IMR-90 (cell line): ENCODE measurements around the gene RNF112. TPM values are rescaled to one million over a fixed set of nuclear protein-coding genes. Genes with fewer than 3 reads are reported as not detected.

Experiments
- ATAC-seq: fragments of 200-7000 bp; cut with Tn5 transposase; 2 replicates; pipeline ENCODE4 v1.9.1; 2020; ENCODE audit warnings: low read depth, mild to moderate bottlenecking, moderate library complexity
- BruUV-seq: library from RNA; stranded (reverse); fragments of 400-500 nt; replicated peaks from 2 replicates; lab custom pipeline; 2021; lab: Mats Ljungman, UMichigan
- CTCF ChIA-PET: fragments of 300-600 bp; formaldehyde crosslinking; extraction: SDS; loops from one replicate; lab custom pipeline; 2021; ENCODE audit warnings: antibody characterized with exemption; lab: Yijun Ruan, JAX
- POLR2A ChIA-PET: fragments of 300-600 bp; sonication (Branson Sonifier 250); formaldehyde crosslinking; loops from one replicate; lab custom pipeline; 2022; ENCODE audit warnings: antibody characterized with exemption; ENCODE audit not compliant: unreplicated experiment; lab: Charles Lee
- DNase-seq: peaks from one replicate; pipeline ENCODE4 v3.0.0; 2013
- H2AFZ ChIP-seq: replicated peaks from 2 replicates; pipeline ENCODE3; 2013; ENCODE audit warnings: low read length, mild to moderate bottlenecking; ENCODE audit not compliant: poor library complexity
- H2AK5ac ChIP-seq: 2 replicates; pipeline ENCODE4 v1.6.1; 2013; ENCODE audit warnings: low read depth, low read length, inconsistent platforms
- H2AK9ac ChIP-seq: replicated peaks from 2 replicates; pipeline ENCODE3; 2013; ENCODE audit warnings: mild to moderate bottlenecking, low read depth, low read length, moderate library complexity; ENCODE audit not compliant: poor library complexity
- H2BK120ac ChIP-seq: 2 replicates; pipeline ENCODE4 v1.6.1; 2013; ENCODE audit warnings: low read depth, low read length, inconsistent platforms
- H2BK15ac ChIP-seq: 3 replicates; pipeline ENCODE4 v1.6.1; 2013; ENCODE audit warnings: low read depth, low read length, inconsistent platforms
- H2BK20ac ChIP-seq: 2 replicates; pipeline ENCODE4 v1.6.1; 2013; ENCODE audit warnings: low read depth, mild to moderate bottlenecking, inconsistent platforms, low read length, moderate library complexity
- H2BK5ac ChIP-seq: 2 replicates; pipeline ENCODE4 v1.6.1; 2013; ENCODE audit warnings: mild to moderate bottlenecking, low read depth, low read length, inconsistent platforms; ENCODE audit not compliant: poor library complexity, severe bottlenecking
- H3K14ac ChIP-seq: replicated peaks from 2 replicates; pipeline ENCODE4 v1.6.1; 2013; ENCODE audit warnings: low read depth, low read length, inconsistent platforms
- H3K18ac ChIP-seq: 2 replicates; pipeline ENCODE4 v1.6.1; 2013; ENCODE audit warnings: low read depth, low read length, control low read depth
- H3K23ac ChIP-seq: 2 replicates; pipeline ENCODE4 v1.6.1; 2013; ENCODE audit warnings: low read depth, low read length, inconsistent platforms
- H3K27ac ChIP-seq: 2 replicates; pipeline ENCODE4 v1.5.1; 2013; ENCODE audit warnings: mild to moderate bottlenecking, control low read depth, low read length; ENCODE audit not compliant: insufficient read depth
- H3K27me3 ChIP-seq: 2 replicates; pipeline ENCODE4 v1.6.1; 2013; ENCODE audit warnings: low read length; ENCODE audit not compliant: control insufficient read depth, insufficient read depth
- H3K36me3 ChIP-seq: 2 replicates; pipeline ENCODE4 v1.6.1; 2013; ENCODE audit warnings: low read length, mixed read lengths; ENCODE audit not compliant: control insufficient read depth, insufficient read depth
- H3K4ac ChIP-seq: 2 replicates; pipeline ENCODE4 v1.6.1; 2013; ENCODE audit warnings: low read depth, low read length, inconsistent platforms
- H3K4me1 ChIP-seq: 2 replicates; pipeline ENCODE4 v1.6.1; 2013; ENCODE audit warnings: low read length, mixed read lengths; ENCODE audit not compliant: control insufficient read depth, insufficient read depth
- H3K4me2 ChIP-seq: 2 replicates; pipeline ENCODE4 v1.6.1; 2013; ENCODE audit warnings: low read depth, mild to moderate bottlenecking, control low read depth, low read length, moderate library complexity
- H3K4me3 ChIP-seq: 2 replicates; pipeline ENCODE4 v1.5.1; 2013; ENCODE audit warnings: low read depth, mild to moderate bottlenecking, control low read depth, low read length, moderate library complexity; ENCODE audit not compliant: insufficient read depth
- H3K56ac ChIP-seq: 2 replicates; pipeline ENCODE4 v1.6.1; 2013; ENCODE audit warnings: low read length, inconsistent platforms; ENCODE audit not compliant: insufficient read depth; ENCODE audit errors: extremely low read depth
- H3K79me1 ChIP-seq, 2 experiments: 2 replicates each; pipeline ENCODE4 v1.6.1; 2013; ENCODE audit warnings: low read length in 2 of 2, inconsistent platforms in 1 of 2, low read depth in 1 of 2
- H3K9ac ChIP-seq: 2 replicates; pipeline ENCODE4 v1.6.1; 2013; ENCODE audit warnings: low read depth, low read length, control low read depth
- H3K9me1 ChIP-seq: 2 replicates; pipeline ENCODE4 v1.6.1; 2013; ENCODE audit warnings: low read length, inconsistent platforms; ENCODE audit not compliant: insufficient read depth
- H3K9me3 ChIP-seq: 2 replicates; pipeline ENCODE4 v1.6.1; 2013; ENCODE audit warnings: low read length; ENCODE audit not compliant: control insufficient read depth, insufficient read depth
- H4K20me1 ChIP-seq: 2 replicates; pipeline ENCODE4 v1.6.1; 2013; ENCODE audit warnings: low read length, inconsistent platforms; ENCODE audit not compliant: insufficient read depth
- H4K5ac ChIP-seq: 2 replicates; pipeline ENCODE4 v1.6.1; 2013; ENCODE audit warnings: mild to moderate bottlenecking, low read depth, low read length, control low read depth
- H4K8ac ChIP-seq, 2 experiments: 2 replicates each; pipeline ENCODE4 v1.6.1; 2013; ENCODE audit warnings: low read depth in 2 of 2, low read length in 2 of 2, control low read depth in 1 of 2, inconsistent platforms in 1 of 2
- H4K91ac ChIP-seq: 2 replicates; pipeline ENCODE4 v1.6.1; 2013; ENCODE audit warnings: low read depth, low read length, inconsistent platforms; ENCODE audit not compliant: insufficient read depth
- MAZ ChIP-seq: IDR thresholded peaks from 2 replicates; pipeline ENCODE4 v1.6.1; 2012; ENCODE audit warnings: low read depth, mild to moderate bottlenecking, low read length, improper control_type of control experiment, moderate library complexity, borderline replicate concordance
- WGBS, 2 experiments: methylation state at CpG; one replicate each; pipeline versions ENCODE4 v1.1.5 to v1.1.7; 2013; ENCODE audit warnings: missing lambda C conversion rate in 2 of 2; ENCODE audit not compliant: insufficient read length in 1 of 2; ENCODE audit errors: extremely low coverage in 2 of 2; 5-methylcytosine and 5-hydroxymethylcytosine counted together
- dilution Hi-C: fragments of 300-500 bp; cut with HindIII; formaldehyde crosslinking; loops from one replicate; pipeline ENCODE4 v1.14.3; 2018; ENCODE audit warnings: low sequenced_read_pairs; ENCODE audit not compliant: unreplicated experiment
- in situ Hi-C: fragments of 300-500 bp; cut with MboI; formaldehyde crosslinking; loops from 3 replicates; pipeline ENCODE4 v1.14.3; 2019; ENCODE audit warnings: low sequenced_read_pairs, inconsistent platforms, mixed read lengths
- intact Hi-C: fragments of 100-400 bp; cut with micrococcal nuclease; formaldehyde crosslinking; loops from 2 replicates; pipeline ENCODE4 v1.10.0; 2022
- polyA plus RNA-seq, 3 experiments: library from polyadenylated mRNA; depleted of rRNA; stranded (reverse); fragments of >200 nt; gene quantifications; 2 replicates each; pipeline ENCODE4 v1.2.3, GENCODE V29; 2012; ENCODE audit warnings: low replicate concordance in 1 of 3
- total RNA-seq: library from RNA; depleted of rRNA; stranded (reverse); fragments of >200 nt; gene quantifications from 2 replicates; pipeline ENCODE4 v1.2.3, GENCODE V29; 2012
- TF ChIP-seq, protein P1 (sequence below): fragments of 150-350 bp; IDR thresholded peaks from 2 replicates; pipeline ENCODE4 v1.6.1; 2017; ENCODE audit warnings: mild to moderate bottlenecking, antibody characterized with exemption, low read length, low read depth

RNF112 gene
- total and polyA plus RNA-seq, 2 of the 4 experiments (the other 2 are of a cell fraction), result 2.5 to 5.7 TPM

- Histone ChIP-seq H4K5ac (peak within 1 kb of the TSS; percentile 85), H3K9me3 (no peaks in the 10 kb centered on the region), H4K91ac (peak within 1 kb of the TSS; percentile 97), H3K27me3 (no peaks in the 10 kb centered on the region), H3K27ac (peak within 1 kb of the TSS; percentile 90), H4K8ac (peak within 1 kb of the TSS; percentile 69 to 90), H3K23ac (peak within 1 kb of the TSS; percentile 86), H2AFZ (peak within 1 kb of the TSS; percentile 98), H3K79me1 (peaks cover 32 to 57% of the 10 kb centered on the region in 2 experiments), H3K36me3 (peaks cover 38% of the 10 kb centered on the region), H3K18ac (peak within 1 kb of the TSS; percentile 75), H3K4me2 (peak within 1 kb of the TSS; percentile 74), H2BK120ac (peak within 1 kb of the TSS; percentile 76; the same call in 1 of the 2 replicates), H3K9ac (peak within 1 kb of the TSS; percentile 90), H2AK9ac (peak within 1 kb of the TSS; percentile 99), H2BK15ac (peak within 1 kb of the TSS; percentile 63; the same call in 1 of the 3 replicates), H3K9me1 (peaks cover 23% of the 10 kb centered on the region), H3K56ac (peak within 1 kb of the TSS; percentile 87), H3K4me3 (peak within 1 kb of the TSS; percentile 72), H3K4ac (peak within 1 kb of the TSS; percentile 96), H2AK5ac (peak within 1 kb of the TSS; percentile 83), H3K4me1 (peaks cover 17% of the 10 kb centered on the region), H3K14ac (peak within 1 kb of the TSS; percentile 91), H4K20me1 (peaks cover 20% of the 10 kb centered on the region), H2BK20ac (peak within 1 kb of the TSS; percentile 60; the same call in 1 of the 2 replicates), H2BK5ac (peak within 1 kb of the TSS; percentile 92)
- dilution Hi-C loops (no loop called here), intact Hi-C loops (loop anchor here (5.0 kb wide), 1 partner anchor 384 kb away; no protein-coding TSS in a partner anchor), in situ Hi-C loops (no loop called here)
- peak; percentile 1 for ATAC-seq
- POLR2A ChIA-PET, result interaction anchor here (0.6 to 1.5 kb wide), 2 partner anchors 8 to 133 kb away, joined by 10 to 12 read pairs; partner anchors contain the start of gene MFAP4
- no peak; the same call in 1 of the 2 replicates for TF ChIP-seq MAZ
- TF ChIP-seq, protein P1, sequence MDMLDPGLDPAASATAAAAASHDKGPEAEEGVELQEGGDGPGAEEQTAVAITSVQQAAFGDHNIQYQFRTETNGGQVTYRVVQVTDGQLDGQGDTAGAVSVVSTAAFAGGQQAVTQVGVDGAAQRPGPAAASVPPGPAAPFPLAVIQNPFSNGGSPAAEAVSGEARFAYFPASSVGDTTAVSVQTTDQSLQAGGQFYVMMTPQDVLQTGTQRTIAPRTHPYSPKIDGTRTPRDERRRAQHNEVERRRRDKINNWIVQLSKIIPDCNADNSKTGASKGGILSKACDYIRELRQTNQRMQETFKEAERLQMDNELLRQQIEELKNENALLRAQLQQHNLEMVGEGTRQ, result peak; percentile 37; the same call in 1 of the 2 replicates
- CTCF ChIA-PET, result interaction anchor here (1.0 to 1.8 kb wide), 2 partner anchors 16 to 68 kb away, joined by 8 to 16 read pairs; partner anchors contain the start of gene B9D1
- 3% methylated on average over 38 of the region's 69 CpGs; no CpG with 5 or more reads in 1 of the 2 experiments for WGBS, 2 experiments
- DNase-seq, result no peak
- BruUV-seq, result no TSS peak
These were observed 32.3 kb upstream of the RNF112 start, which contains the start of gene MAPK7 for GRCh38 chr17:19378416-19379360. Gene MAPK7, plus strand, starts transcription at chr17:19378498. Its CDS starts 403 bp downstream, at chr17:19378901.
